Activated T-cell treated with anti-CD3 and anti-CD28 coated beads, Interleukin-2, amount 50 U/mL, for 72 hours (primary cell): ENCODE measurements around the gene HES5. TPM values are rescaled to one million over a fixed set of nuclear protein-coding genes. Genes with fewer than 3 reads are reported as not detected.

Experiments
- ATAC-seq, 2 donors: fragments of 150-1000 bp; cut with Tn5 transposase; replicated peaks in 1 of 2; 2 replicates each; pipeline ENCODE4 v1.10.0; 2021; ENCODE audit warnings: moderate library complexity in 2 of 2, mild to moderate bottlenecking in 1 of 2
- DNase-seq, 2 donors: peaks; one replicate each; pipeline ENCODE4 v3.0.0; 2021 to 2022; ENCODE audit warnings: mixed read lengths in 1 of 2
- H3K27ac Mint-ChIP-seq: one replicate; pipeline ENCODE4 v1.8.0; 2022; ENCODE audit warnings: mild to moderate bottlenecking, moderate library complexity, mixed read lengths
- H3K27me3 Mint-ChIP-seq: one replicate; pipeline ENCODE4 v1.8.0; 2022; ENCODE audit warnings: low read depth, mixed read lengths
- H3K36me3 Mint-ChIP-seq, 2 donors: one replicate each; pipeline ENCODE4 v1.8.0; 2022; ENCODE audit warnings: mixed read lengths in 2 of 2, mild to moderate bottlenecking in 1 of 2; ENCODE audit not compliant: insufficient read depth in 2 of 2
- H3K4me1 Mint-ChIP-seq: one replicate; pipeline ENCODE4 v1.8.0; 2022; ENCODE audit warnings: low read depth, mixed read lengths
- H3K4me3 Mint-ChIP-seq, 2 donors: one replicate each; pipeline ENCODE4 v1.8.0; 2022; ENCODE audit warnings: mild to moderate bottlenecking in 2 of 2, mixed read lengths in 2 of 2, moderate library complexity in 2 of 2
- H3K9me3 Mint-ChIP-seq, 2 donors: one replicate each; pipeline ENCODE4 v1.8.0; 2022; ENCODE audit warnings: mixed read lengths in 2 of 2
- total RNA-seq, 2 donors: library from RNA; stranded (reverse); gene quantifications; one replicate each; pipeline ENCODE4 v1.2.3, GENCODE V29; 2022

The HES5 gene
- total RNA-seq, 2 donors from 2014 or later, result 0.49 TPM; not detected in 1

DNA sequence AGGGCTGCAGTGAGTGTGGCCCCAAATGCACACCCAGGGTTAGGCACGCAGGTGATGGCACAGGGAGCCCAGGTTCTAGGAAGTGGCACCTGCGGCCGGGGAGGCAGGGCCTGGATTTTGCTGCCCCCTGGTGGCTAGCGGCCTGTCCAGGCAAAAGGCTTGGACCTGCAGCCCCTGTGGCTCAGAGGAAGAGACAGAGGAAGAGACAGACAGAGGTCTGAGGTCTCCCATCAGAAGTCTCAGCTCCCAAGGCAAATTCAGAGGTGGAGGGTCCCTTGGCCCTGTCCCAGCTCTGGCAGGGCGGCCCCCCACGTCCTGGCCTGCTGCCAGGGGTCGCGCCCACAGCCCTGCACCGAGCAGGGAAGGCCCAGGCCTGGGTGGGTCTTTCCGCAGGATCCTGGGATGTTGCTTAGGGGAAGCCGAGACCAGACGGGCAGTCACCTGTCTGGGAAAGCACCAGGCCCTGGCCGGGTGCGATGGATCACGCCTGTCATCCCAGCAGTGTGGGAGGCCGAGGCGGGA is 18.1 kb upstream of the HES5 start:
- H3K4me3 Mint-ChIP-seq, result peak overlapping the region; percentile 94
- no peaks in the 10 kb centered on the region for H3K9me3 Mint-ChIP-seq
- DNase-seq (peak; percentile 89 to 92), ATAC-seq (peak; percentile 39 to 43)
- no peaks in the 10 kb centered on the region for H3K27me3 Mint-ChIP-seq
- peaks cover 18% of the 10 kb centered on the region for H3K4me1 Mint-ChIP-seq
- peaks cover 0 to 4% of the 10 kb centered on the region in 2 donors for H3K36me3 Mint-ChIP-seq
- H3K27ac Mint-ChIP-seq, result peak overlapping the region; percentile 93

DNA sequence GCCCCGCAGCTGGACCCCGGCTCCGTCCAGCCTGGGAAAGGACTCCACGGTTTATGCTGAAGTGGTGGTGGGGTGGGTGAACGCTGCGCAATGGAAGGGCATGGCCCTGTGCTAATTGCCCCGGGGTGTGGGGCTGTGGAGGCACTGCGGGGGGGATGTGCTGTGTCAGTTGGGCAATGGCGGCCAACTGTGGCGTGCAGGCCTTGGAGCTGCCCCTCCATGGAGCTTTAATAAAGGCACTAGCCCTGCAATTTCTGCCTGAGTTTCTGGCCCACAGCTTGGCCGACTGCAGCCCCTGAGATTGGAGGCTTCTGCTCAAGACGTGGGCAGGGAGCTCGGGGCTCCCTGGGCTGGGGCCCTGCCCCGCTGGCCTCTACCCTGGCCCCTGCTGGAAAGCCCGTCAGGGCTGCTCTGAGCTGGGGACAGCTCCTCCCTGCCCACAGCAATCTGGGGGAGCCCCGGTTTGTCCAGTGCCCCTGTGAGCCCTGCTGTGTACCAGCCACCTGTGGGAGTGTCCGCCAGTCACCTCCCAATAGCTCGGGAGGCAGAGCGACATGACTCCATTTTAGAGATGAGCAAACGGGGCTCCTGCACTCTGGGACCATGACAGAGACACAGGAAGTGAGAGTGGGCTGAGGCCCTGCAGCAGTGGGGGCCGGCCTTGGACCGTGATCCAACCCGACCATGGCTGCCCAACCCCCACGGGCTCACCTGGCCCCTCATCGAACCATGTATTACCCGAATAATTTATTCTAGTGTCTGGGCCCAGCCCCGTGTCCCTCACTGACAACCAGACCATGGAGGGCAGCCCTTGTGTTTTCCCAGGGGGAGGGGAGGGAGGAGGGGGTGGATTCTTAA is 17.4 kb upstream of the HES5 start:
- H3K4me3 Mint-ChIP-seq, result peak overlapping the region; percentile 94
- H3K9me3 Mint-ChIP-seq, result no peaks in the 10 kb centered on the region
- H3K36me3 Mint-ChIP-seq, result peaks cover 0 to 4% of the 10 kb centered on the region in 2 donors
- peaks cover 18% of the 10 kb centered on the region for H3K4me1 Mint-ChIP-seq
- H3K27ac Mint-ChIP-seq, result peak overlapping the region; percentile 84
- ATAC-seq, result peak; percentile 55
- peak; percentile 78 to 84 for DNase-seq
- H3K27me3 Mint-ChIP-seq, result no peaks in the 10 kb centered on the region

DNA sequence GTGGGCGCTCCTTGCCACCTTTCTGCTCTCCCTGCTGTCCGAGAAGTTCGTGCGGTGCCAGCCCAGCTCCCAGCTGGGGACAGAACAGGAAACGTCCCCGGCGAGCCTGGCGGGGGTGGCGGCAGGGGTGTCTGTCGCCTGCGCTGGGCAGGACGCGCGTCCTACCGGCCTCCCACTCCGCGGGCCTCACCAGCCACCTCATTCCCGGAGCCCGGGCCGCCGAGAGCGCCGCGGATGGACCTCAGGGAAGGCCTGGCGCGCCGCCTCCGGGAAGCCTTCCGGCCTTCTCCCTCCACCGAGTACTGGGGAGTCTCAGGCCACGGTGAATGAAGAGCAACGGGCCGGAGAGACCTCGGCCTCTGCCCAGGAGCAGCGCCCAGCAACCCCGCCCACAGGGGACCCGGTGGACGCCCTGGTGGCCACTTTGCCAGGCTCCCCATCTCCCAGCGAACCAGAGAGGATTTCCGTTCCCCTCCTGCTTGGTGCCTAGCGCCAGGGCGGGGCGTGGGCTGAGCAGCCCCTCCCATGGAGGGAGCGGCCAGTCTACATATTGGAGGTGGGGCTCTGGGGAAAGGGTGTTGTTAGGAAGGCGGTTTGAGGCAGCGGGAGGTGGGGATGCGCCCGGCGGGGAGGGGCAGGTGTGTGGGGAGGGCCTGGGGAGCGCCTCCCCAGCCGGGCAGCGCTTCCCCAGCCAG is 16.6 kb upstream of the HES5 start:
- Mint-ChIP-seq H3K27ac (peak overlapping the region; percentile 39), H3K36me3 (peaks cover 0 to 4% of the 10 kb centered on the region in 2 donors), H3K4me3 (peak overlapping the region; percentile 94), H3K9me3 (no peaks in the 10 kb centered on the region), H3K4me1 (peaks cover 18% of the 10 kb centered on the region), H3K27me3 (no peaks in the 10 kb centered on the region)
- DNase-seq, result peak; percentile 87 to 89
- ATAC-seq, result peak; percentile 56 to 61

DNA sequence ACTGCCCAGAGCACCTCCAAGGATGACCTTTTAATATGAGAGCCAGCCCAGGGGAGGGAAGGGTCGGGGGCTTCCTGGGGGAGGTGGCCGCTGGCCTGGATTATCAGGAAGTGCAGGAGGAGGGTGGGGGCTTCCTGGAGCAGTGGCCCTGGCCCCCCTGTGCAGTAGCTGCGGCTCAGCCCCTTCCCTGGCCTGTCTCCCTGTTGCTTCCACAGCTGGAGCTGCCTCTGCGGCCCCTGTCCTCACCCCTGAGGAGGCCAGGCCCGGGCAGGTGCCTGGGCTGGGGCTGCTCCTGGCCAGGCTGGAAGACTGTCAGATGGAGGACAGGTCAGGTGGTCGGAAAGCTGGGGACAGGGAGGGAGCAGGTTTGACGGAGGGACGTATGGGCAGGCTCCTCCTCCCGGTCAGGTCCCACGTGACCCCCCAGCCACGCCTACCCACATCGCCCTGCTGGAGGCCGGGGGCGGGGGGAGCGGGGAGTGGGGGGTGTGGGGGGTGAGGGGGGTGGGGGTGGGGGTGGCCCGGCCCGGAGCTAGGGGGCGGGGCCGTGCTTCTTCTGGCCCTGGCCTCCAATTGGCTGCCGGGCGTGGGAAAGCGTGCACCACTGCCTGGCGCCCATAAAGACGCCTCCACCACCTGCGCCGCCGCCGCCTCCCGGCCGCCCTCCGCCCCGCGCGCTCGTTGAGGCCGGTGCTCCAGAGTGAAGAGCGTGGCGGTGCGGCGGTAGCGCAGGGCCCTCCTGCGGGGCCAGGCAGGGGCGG is 15.9 kb upstream of the HES5 start:
- peaks cover 0 to 4% of the 10 kb centered on the region in 2 donors for H3K36me3 Mint-ChIP-seq
- no peaks in the 10 kb centered on the region for H3K9me3 Mint-ChIP-seq
- no peaks in the 10 kb centered on the region for H3K27me3 Mint-ChIP-seq
- ATAC-seq (peak; percentile 51 to 54), DNase-seq (peak; percentile 89 to 90)
- peak overlapping the region; percentile 94 for H3K4me3 Mint-ChIP-seq
- peaks cover 23% of the 10 kb centered on the region for H3K4me1 Mint-ChIP-seq
- peak overlapping the region; percentile 39 for H3K27ac Mint-ChIP-seq

DNA sequence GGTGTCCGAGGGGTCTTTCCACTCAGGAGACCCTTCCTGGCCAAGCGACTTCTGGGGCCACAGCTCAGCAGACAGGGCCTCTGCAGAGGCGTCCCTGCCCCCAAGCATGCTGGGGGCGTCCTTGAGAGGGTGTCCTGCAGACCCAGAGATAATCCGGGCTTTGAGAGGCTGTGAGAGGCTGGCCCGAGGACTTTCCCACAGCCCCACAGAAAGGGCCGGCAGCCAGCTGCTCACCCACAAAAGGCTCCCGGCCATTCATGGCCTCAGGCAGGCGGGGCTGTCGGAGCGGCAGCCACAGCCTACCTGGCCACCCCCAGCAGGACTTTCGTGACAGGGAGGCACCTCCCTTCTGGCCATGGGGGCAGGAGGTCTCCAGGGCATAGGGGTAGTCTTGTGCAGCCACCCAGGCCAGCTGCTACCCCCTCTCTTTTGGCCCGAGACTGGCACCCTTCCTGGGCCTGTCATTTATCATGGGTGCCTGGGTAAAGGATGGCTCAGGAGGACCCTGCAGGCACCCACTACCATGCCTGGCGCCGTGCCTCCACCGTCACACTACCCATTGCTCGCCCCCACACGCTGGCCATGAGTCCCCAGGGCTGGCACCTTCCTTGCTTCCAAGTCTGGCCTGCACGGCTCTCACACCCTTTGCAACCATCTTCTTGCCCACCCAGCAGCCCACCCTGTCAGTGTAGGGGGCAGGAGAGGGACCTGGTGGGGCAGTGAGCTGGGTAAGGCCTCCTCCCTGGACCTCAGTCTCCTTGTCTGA is 15.0 kb upstream of the HES5 start:
- H3K27me3 Mint-ChIP-seq, result no peaks in the 10 kb centered on the region
- H3K36me3 Mint-ChIP-seq, result peaks cover 0 to 2% of the 10 kb centered on the region in 2 donors
- H3K27ac Mint-ChIP-seq, result no peak overlapping the region
- no peak for DNase-seq
- ATAC-seq, result no peak
- no peaks in the 10 kb centered on the region for H3K9me3 Mint-ChIP-seq
- peak overlapping the region in 1 of 2 donors; percentile 24 for H3K4me3 Mint-ChIP-seq
- peaks cover 23% of the 10 kb centered on the region for H3K4me1 Mint-ChIP-seq

DNA sequence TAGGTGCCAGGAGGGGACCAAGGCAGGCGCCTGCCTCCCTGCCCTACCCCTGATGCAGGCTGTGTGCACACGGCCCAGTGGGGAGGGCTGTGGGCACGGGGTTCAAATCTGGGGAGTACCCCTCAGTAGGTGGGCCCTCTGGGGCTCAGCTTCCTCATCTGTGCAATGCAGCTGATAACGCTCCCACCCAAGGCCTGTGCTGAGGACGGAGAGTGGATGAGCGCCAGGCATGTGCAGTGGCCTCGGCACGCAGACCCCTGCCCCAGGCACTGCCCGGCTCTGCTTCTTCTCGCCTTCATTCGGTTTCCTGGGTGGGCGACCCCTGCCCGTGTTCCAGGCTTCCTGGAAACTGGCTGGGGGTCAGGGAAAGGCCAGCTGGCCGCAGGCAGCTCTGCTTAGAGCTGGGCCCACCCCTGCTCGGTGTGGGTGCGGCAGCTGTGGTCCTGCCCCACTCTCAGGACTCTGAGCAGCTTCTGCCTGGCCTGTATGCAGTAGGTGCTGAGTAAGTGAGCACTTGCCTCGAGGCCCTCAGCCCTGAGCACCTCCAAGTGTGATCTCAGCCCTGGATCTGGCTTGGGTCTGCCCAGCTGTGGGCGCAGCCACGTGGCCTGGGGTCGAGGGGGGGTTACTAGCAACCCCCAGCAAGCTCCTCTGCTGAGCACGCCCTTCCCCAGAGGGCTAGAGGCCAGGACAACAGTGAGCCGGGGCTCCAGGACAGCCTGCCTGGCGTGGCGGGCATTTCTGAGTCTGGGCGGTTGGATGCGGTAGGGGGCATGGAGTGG is 14.2 kb upstream of the HES5 start:
- ATAC-seq, result no peak
- DNase-seq, result no peak
- H3K27ac Mint-ChIP-seq, result no peak overlapping the region
- no peaks in the 10 kb centered on the region for H3K9me3 Mint-ChIP-seq
- no peak overlapping the region for H3K4me3 Mint-ChIP-seq
- no peaks in the 10 kb centered on the region for H3K36me3 Mint-ChIP-seq
- H3K4me1 Mint-ChIP-seq, result peaks cover 15% of the 10 kb centered on the region
- H3K27me3 Mint-ChIP-seq, result no peaks in the 10 kb centered on the region

DNA sequence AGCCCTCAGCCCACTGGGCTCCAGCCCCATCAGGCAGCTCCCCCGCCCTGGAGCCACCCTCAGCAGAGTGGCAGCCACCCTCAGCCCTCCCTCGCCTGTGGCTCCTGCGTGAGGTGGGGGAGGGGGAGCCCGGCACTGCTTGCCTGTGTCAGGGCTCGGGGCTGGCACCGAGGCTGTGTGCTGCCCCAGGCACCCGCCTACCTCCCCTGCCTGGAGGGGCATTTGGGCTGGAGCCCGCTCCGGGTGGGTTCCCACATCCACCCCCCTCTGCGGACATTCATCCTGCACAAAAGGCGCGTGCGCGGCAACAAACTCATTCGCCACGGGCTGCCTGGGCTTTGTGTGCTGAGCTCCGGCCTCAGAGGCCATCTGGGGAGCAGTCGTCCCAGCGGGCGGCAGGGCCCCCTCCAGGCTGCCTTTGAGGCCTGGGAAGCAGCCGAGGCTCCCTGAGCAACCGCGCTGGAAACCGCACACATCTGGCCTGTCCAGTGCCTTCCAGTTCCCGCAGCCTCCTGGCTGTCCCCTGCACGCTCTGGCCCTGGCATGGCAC is 13.6 kb upstream of the HES5 start:
- Mint-ChIP-seq H3K27ac (no peak overlapping the region), H3K27me3 (no peaks in the 10 kb centered on the region), H3K4me3 (no peak overlapping the region), H3K9me3 (no peaks in the 10 kb centered on the region), H3K4me1 (peaks cover 9% of the 10 kb centered on the region), H3K36me3 (no peaks in the 10 kb centered on the region)
- DNase-seq (peak; percentile 46 to 54), ATAC-seq (no peak)

DNA sequence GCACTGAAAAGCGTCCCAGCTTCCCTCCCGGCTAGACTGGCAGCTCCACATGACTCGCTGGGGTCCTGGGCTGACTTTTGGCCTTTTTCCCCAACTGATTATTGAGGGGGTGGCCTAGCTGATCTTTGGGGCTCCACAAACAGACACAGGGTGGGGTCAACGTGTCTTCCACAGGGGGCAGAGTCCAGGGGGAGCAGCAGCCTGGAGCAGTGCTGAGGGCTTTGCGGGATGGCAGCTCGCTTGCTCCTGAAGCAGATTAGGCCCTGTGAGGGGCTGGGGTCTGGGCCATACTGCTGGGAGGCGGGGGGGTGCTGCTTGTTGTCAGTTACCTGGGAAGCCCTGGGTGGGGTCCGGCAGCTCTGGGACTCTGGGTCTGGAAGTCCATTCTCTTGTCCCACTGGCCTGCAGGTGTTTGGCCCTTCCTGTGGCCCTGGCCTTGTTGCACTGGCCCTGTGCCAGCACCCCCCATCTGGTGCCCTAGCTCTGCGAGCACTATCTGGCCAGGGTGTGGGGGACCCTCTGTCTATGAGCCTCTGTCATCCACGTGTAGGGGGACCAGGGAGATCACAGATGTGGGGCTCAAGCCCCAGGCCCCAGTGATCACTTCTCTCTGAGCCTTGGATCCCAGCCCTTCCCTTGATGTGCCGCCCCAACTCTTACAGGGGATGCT is 12.3 kb upstream of the HES5 start:
- Mint-ChIP-seq H3K4me3 (no peak overlapping the region), H3K9me3 (no peaks in the 10 kb centered on the region), H3K36me3 (no peaks in the 10 kb centered on the region), H3K27ac (no peak overlapping the region), H3K4me1 (peaks cover 5% of the 10 kb centered on the region), H3K27me3 (no peaks in the 10 kb centered on the region)
- no peak for DNase-seq
- no peak for ATAC-seq

DNA sequence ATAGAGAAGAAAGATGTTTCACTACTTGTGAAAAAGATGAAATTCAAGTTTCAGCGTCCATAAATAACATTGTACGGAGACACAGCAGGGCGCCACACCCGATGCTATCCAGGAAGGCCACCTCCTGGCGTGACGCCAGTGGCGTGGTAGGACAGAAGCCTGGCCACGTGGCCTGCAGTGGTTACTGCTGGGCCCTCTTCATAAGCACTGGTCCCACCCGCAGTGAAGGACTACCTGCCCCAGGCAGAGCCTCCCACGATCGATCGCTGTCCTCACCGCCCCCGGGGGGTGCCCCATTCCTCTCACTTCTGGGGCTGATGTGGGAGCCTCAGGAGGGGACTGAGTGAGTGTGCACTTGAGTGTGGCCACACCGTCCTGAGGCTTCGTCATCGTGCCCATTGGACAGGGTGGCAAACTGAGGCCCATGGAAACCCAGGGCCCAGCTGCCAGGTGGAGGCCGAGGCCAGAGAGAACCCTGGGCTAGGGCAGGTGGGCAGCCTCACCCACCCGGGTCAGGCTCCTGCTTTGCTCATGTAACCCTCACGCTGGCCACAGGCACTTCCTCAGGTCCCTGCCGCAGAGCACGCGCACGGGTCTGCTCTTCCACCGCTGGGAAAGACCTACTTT is 11.7 kb upstream of the HES5 start:
- H3K27ac Mint-ChIP-seq, result no peak overlapping the region
- no peaks in the 10 kb centered on the region for H3K36me3 Mint-ChIP-seq
- H3K4me3 Mint-ChIP-seq, result no peak overlapping the region
- H3K4me1 Mint-ChIP-seq, result peaks cover 5% of the 10 kb centered on the region
- ATAC-seq, result no peak
- DNase-seq, result no peak
- H3K9me3 Mint-ChIP-seq, result no peaks in the 10 kb centered on the region
- H3K27me3 Mint-ChIP-seq, result no peaks in the 10 kb centered on the region

DNA sequence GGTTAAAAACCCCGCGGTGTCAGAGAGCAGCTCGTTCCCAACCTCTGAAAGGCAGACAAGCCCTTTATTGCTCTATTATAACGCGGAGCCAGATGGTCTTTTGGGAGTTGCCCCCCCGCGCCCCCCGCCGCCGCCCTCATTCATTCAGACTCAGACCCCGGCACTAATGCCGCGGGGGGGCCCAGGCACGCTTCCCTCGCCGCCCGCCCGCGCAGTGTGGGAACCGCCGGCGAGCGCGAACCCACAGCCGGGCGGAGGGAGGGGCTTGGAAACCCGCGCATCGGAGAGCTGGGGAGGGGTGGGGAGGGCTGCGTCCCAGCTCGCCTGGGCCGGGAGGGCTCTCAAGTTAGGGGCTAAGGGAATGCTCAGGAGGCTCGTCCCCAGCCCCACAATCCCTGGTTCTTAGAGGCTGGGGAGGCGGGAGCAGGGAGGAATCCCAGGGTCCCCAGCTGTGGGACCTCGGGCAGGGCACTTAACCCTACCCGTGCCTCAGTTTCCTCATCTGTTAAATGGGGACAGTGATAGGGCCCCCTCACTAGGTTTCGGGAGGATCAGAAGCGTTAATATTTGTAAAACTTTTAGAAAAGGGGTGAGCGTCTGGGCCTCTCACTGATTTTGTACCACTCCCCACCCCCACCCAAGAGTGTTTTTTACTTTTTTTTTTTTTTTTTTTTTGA is 10.9 kb upstream of the HES5 start:
- Mint-ChIP-seq H3K4me1 (peaks cover 5% of the 10 kb centered on the region), H3K9me3 (no peaks in the 10 kb centered on the region), H3K36me3 (no peaks in the 10 kb centered on the region), H3K4me3 (no peak overlapping the region), H3K27me3 (no peaks in the 10 kb centered on the region), H3K27ac (no peak overlapping the region)
- DNase-seq (no peak), ATAC-seq (no peak)
